Transverse colon (tissue), 4 donors: Measurements from ENCODE around the gene SLC9A4. TPM values are rescaled to one million over a fixed set of nuclear protein-coding genes. Genes with fewer than 3 reads are reported as not detected.

ENCODE experiments used
- DNase-seq: peaks from one replicate; pipeline ENCODE4 v3.0.0-alpha.2; 2019
- H3K27ac ChIP-seq, 4 donors: fragments of 200-600 bp; sonication (generic); 2 replicates each; pipeline ENCODE4 v1.5.1; 2016 to 2018; ENCODE audit warnings: inconsistent platforms in 4 of 4
- H3K27me3 ChIP-seq: fragments of 200-600 bp; sonication (generic); 2 replicates; pipeline ENCODE4 v1.5.1; 2017; ENCODE audit warnings: inconsistent platforms
- H3K36me3 ChIP-seq, 4 donors: fragments of 200-600 bp; sonication (generic); 2 replicates each; pipeline ENCODE4 v1.5.1; 2017 to 2019; ENCODE audit warnings: inconsistent platforms in 4 of 4
- H3K4me1 ChIP-seq, 4 donors: fragments of 200-600 bp; sonication (generic); 2 replicates each; pipeline ENCODE4 v1.5.1; 2017 to 2020; ENCODE audit warnings: inconsistent platforms in 4 of 4
- H3K4me3 ChIP-seq, 4 donors: fragments of 200-600 bp; sonication (generic); 1 replicate in 1 of 4; 2 replicates in 3 of 4; pipeline versions ENCODE4 v1.5.1 to v1.6.1; 2017 to 2019; ENCODE audit warnings: inconsistent platforms in 4 of 4
- H3K9me3 ChIP-seq, 2 donors: fragments of 200-600 bp; sonication (generic); 2 replicates each; pipeline ENCODE4 v1.5.1; 2017 to 2019; ENCODE audit warnings: inconsistent platforms in 2 of 2
- CTCF ChIP-seq, 5 experiments: fragments of 200-600 bp in 3 of 5; fragments of 450-650 bp in 2 of 5; sonication (generic) in 3 of 5; IDR thresholded peaks; 1 replicate in 2 of 5; 2 replicates in 3 of 5; pipeline ENCODE4 v1.5.1; 2016 to 2017; ENCODE audit warnings: antibody characterized with exemption in 5 of 5, inconsistent platforms in 3 of 5, mild to moderate bottlenecking in 2 of 5, moderate library complexity in 1 of 5
- EP300 ChIP-seq: sonication (generic); formaldehyde crosslinking; IDR thresholded peaks from one replicate; pipeline ENCODE4 v1.6.1; 2017; ENCODE audit warnings: antibody characterized with exemption, low read depth
- POLR2A ChIP-seq: fragments of 450-650 bp; IDR thresholded peaks from one replicate; pipeline ENCODE4 v1.6.1; 2016; ENCODE audit warnings: antibody characterized with exemption, mild to moderate bottlenecking, moderate library complexity
- POLR2AphosphoS5 ChIP-seq, 3 donors: sonication (generic); formaldehyde crosslinking; IDR thresholded peaks; one replicate each; pipeline ENCODE4 v1.6.1; 2016; ENCODE audit warnings: antibody characterized with exemption in 3 of 3
- WGBS, 2 donors: methylation state at CpG; one replicate each; pipeline ENCODE4 v1.1.5; 2018; ENCODE audit warnings: low coverage in 1 of 2; 5-methylcytosine and 5-hydroxymethylcytosine counted together
- in situ Hi-C, 4 donors: fragments of 200-750 bp; cut with MboI; loops; one replicate each; pipeline versions ENCODE4 v1.15.0 to v1.15.1; 2017; ENCODE audit warnings: low sequenced_read_pairs in 3 of 4, low pct_ligation_motif_present in 1 of 4, low pct_unique_long_range_greater_than_20kb in 1 of 4
- intact Hi-C: fragments of 100-400 bp; cut with DNase I; formaldehyde crosslinking; loops from one replicate; pipeline ENCODE4 v1.15.1; 2023; ENCODE audit warnings: low total_unique reads
- total RNA-seq, 4 donors: library from RNA; depleted of rRNA; stranded (reverse); fragments of >200 nt; gene quantifications; one replicate each; pipeline ENCODE4 v1.1.0, GENCODE V29; 2016

SLC9A4 gene
- total RNA-seq, 4 donors from 2014 or later = not detected

- no peak for TF ChIP-seq CTCF (IDR thresholded peaks at IDR 0.05)
- no peak for TF ChIP-seq POLR2AphosphoS5 (IDR thresholded peaks at IDR 0.05)
- TF ChIP-seq POLR2A = no peak
- no peak for TF ChIP-seq EP300
- Histone ChIP-seq H3K4me1 (no peaks in the 10 kb centered on the region), H3K4me3 (no peak overlapping the region), H3K27ac (no peak overlapping the region), H3K27me3 (no peaks in the 10 kb centered on the region), H3K9me3 (no peaks in the 10 kb centered on the region), H3K36me3 (no peaks in the 10 kb centered on the region)
- 63 to 70% methylated on average over 2 of the region's 2 CpGs for WGBS, 2 donors
- DNase-seq = no peak
- intact Hi-C loops (no loop called here), in situ Hi-C loops (no loop called here)
Observed at GRCh38 chr2:102510791-102511575, 38.0 kb downstream of the SLC9A4 start.

- in situ Hi-C loops = no loop called here
- no peaks in the 10 kb centered on the region for H3K27me3 ChIP-seq
- TF ChIP-seq POLR2AphosphoS5 (IDR thresholded peaks at IDR 0.05) = no peak
- TF ChIP-seq EP300 = no peak
- no peak for TF ChIP-seq POLR2A
- no peaks in the 10 kb centered on the region for H3K9me3 ChIP-seq
- intact Hi-C loops = no loop called here
- 84 to 91% methylated on average over 4 of the region's 4 CpGs for WGBS, 2 donors
- H3K4me3 ChIP-seq = no peak overlapping the region
- DNase-seq = no peak
- H3K27ac ChIP-seq = no peak overlapping the region
- H3K4me1 ChIP-seq = no peaks in the 10 kb centered on the region
- no peaks in the 10 kb centered on the region for H3K36me3 ChIP-seq
Observed at GRCh38 chr2:102512161-102512560, 39.1 kb downstream of the SLC9A4 start.

- 91 to 94% methylated on average over 6 to 11 of the region's 11 CpGs for WGBS, 2 donors
- Histone ChIP-seq H3K4me1 (no peaks in the 10 kb centered on the region), H3K27me3 (no peaks in the 10 kb centered on the region), H3K36me3 (no peaks in the 10 kb centered on the region), H3K9me3 (no peaks in the 10 kb centered on the region), H3K27ac (no peak overlapping the region), H3K4me3 (no peak overlapping the region)
- in situ Hi-C loops = no loop called here
- no peak for DNase-seq
- intact Hi-C loops = no loop called here
- TF ChIP-seq POLR2A (no peak), CTCF (IDR thresholded peaks at IDR 0.05) (no peak), POLR2AphosphoS5 (IDR thresholded peaks at IDR 0.05) (no peak), EP300 (no peak)
Observed at GRCh38 chr2:102513355-102513939, 40.4 kb downstream of the SLC9A4 start.

- WGBS, 2 donors = 73 to 74% methylated on average over 7 of the region's 7 CpGs
- Histone ChIP-seq H3K4me1 (no peaks in the 10 kb centered on the region), H3K27ac (no peak overlapping the region), H3K9me3 (no peaks in the 10 kb centered on the region), H3K27me3 (no peaks in the 10 kb centered on the region), H3K4me3 (no peak overlapping the region), H3K36me3 (no peaks in the 10 kb centered on the region)
- no peak for DNase-seq
- intact Hi-C loops (no loop called here), in situ Hi-C loops (no loop called here)
- TF ChIP-seq EP300 (no peak), POLR2AphosphoS5 (IDR thresholded peaks at IDR 0.05) (no peak), POLR2A (no peak), CTCF (IDR thresholded peaks at IDR 0.05) (no peak)
Observed at GRCh38 chr2:102514061-102514785, 41.2 kb downstream of the SLC9A4 start.
